IPS-NIHi7 (cell line): ENCODE measurements around the gene TRIM65.

Experiments
- DNase-seq: peaks from one replicate; pipeline ENCODE4 v3.0.0; 2012; ENCODE audit warnings: mixed read lengths; ENCODE audit errors: extremely low spot score

TRIM65 gene, protein sequence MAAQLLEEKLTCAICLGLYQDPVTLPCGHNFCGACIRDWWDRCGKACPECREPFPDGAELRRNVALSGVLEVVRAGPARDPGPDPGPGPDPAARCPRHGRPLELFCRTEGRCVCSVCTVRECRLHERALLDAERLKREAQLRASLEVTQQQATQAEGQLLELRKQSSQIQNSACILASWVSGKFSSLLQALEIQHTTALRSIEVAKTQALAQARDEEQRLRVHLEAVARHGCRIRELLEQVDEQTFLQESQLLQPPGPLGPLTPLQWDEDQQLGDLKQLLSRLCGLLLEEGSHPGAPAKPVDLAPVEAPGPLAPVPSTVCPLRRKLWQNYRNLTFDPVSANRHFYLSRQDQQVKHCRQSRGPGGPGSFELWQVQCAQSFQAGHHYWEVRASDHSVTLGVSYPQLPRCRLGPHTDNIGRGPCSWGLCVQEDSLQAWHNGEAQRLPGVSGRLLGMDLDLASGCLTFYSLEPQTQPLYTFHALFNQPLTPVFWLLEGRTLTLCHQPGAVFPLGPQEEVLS

DNA sequence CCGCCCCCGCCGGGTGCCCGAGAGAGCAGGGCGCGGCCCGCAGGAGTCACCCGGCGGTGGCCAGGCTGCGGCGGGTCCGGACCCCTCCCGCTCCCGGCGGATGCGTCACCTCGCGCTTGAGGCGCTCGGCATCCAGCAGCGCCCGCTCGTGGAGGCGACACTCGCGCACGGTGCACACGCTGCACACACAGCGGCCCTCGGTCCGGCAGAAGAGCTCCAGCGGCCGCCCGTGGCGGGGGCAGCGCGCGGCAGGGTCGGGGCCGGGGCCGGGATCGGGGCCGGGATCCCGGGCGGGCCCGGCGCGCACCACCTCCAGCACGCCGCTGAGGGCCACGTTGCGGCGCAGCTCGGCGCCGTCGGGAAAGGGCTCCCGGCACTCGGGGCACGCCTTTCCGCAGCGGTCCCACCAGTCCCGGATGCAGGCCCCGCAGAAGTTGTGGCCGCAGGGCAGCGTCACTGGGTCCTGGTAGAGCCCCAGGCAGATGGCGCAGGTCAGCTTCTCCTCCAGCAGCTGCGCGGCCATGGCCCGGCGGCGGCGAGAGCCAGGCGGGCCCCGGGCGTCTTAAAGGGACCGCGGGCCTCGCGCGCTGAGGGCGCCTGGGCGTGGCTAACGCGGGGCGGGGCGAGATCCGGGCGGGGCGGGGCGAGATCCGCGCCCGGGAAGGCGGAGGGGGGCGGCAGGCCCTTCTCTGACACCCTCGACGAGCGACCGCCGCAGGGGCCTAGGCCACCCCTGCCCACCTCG is at the start of gene TRIM65:
Gene TRIM65, minus strand, starts transcription at position 537 of the 745 bp plus-strand sequence. Its CDS starts 14 bp downstream, at position 523.
- DNase-seq: peak; percentile 92

DNA sequence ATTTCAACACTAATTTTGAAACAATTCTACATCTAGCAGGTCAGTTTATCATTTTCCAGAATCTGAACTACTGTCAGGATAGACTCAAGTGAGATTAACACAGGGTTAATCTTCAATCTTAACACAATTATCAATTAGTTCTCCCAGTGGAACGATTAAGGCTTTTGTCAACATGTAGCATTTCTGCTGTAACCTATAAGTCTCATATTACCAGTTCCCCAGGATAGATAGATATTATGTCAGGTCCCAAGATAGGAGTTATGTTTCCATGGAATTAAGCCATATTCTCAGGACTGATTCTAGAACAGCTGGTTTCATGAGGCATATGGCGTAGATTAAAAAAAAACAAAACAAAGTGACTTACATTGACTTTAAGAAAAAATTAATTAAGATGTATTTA is 48.5 kb upstream of the TRIM65 start:
- no peak for DNase-seq

DNA sequence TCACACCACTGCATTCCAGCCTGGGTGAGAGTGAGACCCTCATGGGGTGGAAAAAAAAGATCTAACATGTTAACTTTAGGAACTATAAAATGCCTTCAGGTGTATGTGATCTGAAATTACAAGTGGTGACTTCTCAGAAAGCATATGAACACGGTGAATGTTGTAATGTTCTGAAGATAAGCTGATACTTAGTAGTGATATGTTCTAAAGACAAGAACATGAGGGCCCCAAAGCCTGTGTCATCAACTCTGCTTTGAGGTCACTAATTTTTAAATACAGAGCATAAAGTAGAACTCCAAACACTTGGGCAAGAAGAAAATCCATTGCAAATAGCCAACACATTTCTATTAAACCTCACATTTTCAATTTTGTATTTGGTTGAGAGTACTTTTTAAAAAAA is 46.7 kb upstream of the TRIM65 start:
- DNase-seq: no peak

DNA sequence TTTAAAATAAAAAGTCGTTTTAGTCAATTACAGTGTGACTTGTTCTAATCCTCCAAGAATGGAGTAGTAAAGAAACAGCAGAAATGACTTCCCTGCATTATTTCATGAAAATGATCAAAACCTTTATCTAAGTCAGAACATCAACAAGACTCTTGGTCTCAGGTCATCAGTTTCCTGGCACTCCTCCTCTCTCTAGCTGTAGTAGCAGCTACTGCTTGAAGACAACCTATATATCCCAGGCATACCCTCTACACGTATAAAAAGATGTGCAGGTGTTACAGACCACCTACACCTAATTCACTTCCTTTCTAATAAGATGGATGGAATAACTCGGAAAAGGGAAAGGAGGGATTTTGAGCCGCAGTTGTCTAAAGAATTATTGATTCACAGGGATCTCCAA is 45.7 kb upstream of the TRIM65 start:
- DNase-seq: no peak

DNA sequence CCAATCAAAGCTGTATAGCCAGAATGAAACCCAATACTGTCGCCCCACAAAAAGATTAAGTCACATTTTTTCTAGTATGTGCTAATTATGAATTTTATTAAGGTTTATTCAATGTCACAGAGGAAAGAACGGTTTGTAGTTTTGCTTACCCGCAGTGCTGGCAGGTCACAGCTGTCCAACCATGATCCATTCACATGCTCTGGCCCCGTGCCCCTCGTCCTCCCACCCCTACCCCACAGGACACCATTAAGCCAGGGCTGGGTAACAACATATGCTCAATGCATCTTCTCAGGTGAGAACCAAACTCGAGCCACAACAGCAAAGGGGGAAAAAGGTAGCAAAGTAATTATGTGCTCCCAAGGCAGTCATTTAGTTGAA is 44.7 kb upstream of the TRIM65 start:
- DNase-seq: no peak

DNA sequence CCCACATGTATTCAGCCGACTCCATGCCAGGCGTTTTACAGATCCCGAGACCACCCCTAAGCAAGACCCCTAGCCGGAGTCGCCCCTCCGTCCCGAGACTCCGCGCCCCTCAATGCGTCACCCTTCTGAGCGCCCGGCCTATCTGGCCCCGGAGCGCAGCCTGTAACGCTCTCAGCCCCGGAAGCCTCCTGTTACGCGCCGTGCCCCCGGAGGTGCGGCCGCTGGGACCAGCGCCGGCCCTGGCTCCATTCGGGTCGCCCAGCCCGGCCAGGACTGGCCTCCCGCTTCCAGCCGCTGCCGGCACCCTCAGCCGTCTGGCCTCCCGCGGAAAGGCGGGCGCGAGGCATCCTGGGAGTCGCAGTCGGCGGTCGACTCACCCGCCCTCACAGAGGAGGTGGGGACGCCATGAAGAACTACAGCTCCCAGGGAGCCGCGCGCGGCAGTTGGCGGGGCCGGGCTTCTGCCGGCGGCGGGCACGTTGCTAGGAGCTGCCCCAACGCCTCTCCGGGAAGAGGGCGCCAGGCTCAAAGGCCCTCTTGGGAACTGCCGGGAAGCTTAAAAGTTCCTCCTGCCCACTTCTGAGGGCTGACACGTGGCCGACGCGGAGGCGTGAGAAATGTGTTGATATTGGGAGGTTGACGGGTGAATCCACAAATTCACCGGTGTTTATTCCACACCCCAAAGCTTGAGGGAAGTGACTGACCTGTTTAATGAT is 44.1 kb upstream of the TRIM65 start, which contains the start of gene FBF1:
Gene FBF1, minus strand, starts transcription at position 316 of the 715 bp plus-strand sequence. CDS start 2,893 bp downstream, outside the sequence.
- peak; percentile 100 for DNase-seq

DNA sequence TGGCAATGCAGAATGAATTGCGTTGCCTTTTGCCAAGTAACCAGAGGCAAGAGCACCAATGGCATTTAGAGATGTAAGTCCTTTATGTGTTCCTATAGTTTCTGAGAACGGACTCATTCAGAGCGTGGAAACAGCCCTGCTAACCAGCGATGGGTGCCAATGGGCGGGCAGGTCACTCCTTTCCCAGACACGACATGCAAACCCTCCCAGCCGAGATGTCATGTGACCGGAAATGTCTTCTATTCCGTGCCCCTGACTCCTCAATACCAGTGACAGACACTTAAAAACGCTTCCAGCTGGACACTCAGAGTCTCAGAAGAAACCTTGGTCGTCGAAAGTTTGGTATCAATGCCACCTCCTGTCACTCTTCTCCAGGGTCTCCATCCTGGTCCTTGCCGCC is 40.9 kb upstream of the TRIM65 start:
- no peak for DNase-seq

DNA sequence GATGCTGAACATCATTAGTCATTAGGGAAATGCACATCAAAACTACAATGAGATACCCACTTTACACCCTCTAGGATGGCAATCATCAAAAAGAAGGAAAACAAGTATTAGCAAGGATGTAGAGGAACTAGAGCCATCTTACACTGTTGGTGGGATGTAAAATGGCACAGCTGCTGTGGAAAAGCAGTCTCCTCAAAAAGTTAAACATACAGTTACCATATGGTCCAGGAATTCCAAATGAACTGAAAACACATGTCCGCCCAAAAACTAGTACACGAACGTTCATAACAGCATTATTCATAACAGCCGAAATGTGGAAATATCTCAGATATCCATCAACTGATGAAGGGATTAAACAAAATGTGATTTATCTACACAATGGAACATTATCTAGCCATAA is 37.1 kb upstream of the TRIM65 start:
- DNase-seq: no peak

DNA sequence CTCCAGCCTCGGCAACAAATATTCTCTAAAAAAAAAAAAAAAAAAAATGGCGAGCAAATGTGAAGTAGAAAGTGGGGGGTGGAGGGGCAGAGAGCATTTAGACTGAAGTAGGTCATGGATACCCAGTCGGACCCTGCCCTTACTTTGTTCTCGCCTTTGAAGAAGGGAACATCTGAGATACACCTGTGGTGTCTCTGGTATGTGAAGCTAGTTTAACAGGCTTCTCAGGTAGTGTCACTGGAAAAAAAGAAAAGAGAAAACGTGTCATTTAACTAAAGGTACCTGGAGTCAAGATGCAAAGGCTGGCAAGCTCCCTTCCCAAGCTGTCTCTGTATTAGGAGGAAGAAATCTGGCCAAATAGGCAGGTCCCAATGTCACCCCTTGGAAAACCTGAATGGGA is 36.1 kb upstream of the TRIM65 start:
- no peak for DNase-seq

DNA sequence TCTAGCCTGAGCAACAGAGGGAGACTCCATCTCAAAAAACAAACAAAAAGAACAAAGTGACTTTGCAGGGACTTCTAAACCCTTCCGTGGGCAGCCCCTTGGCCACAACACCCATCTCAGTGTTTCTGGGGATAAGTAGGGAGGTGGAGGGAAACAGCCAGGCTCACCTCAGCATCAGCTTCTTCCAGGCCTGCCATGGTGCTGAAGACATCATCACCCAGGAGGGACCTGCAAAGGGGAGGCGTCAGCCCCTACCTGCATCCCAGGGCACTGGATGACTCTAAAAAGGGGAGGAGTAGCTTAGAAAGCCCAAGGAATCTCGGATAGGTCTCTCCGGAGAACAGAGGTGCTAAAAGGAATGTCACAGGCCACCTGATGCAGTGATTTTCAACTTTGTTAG is 34.3 kb upstream of the TRIM65 start:
- no peak for DNase-seq

DNA sequence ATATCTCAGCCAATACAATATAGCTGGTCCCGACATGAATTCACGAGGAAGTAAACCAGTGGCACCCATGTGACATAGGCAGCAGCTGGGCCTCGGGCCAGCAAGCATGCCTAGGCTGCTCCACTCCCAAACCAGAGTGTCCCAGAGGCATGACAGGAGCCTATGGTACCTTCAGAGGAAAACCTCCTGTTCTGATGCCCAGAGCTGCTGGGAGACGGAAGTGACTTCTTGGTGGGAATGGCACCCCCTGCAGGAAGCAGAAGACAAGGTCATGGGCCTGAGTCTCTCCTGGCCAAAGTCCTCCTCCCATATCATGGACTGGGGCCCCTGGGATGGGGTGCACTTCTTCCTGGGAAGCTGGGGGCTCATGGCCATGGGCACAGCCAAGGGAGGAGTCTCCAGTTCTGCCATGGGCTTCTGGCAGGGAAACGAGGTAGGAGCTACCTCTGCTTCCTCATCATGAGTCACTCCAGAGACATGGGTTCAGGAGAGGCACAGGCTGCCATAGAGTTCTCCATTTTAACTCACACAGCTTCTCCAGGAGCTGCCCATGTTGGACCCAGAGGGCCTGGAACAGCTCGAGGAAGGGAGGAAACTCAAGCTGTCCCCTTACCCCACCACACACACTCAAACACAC is 30.7 kb upstream of the TRIM65 start:
- DNase-seq: peak; percentile 90

DNA sequence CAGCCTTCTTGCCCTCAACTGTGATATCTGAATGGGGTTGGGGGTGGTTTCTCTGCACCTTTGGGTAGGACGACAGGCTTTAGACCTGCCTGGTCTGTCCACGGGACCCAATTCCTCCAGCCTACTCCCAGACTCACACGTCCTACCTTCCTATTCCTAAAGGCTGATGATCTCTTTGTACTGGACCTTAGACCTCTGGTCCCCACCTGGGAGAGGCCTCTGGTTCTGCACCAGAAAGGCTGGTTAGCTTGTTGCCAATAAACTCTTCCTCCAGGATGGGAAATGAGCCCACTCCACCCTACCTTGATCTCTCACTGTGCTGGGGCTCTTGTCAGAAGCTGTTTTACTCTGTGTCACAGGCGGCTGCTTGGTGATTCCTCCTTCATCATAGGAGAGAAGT is 29.7 kb upstream of the TRIM65 start:
- no peak for DNase-seq

DNA sequence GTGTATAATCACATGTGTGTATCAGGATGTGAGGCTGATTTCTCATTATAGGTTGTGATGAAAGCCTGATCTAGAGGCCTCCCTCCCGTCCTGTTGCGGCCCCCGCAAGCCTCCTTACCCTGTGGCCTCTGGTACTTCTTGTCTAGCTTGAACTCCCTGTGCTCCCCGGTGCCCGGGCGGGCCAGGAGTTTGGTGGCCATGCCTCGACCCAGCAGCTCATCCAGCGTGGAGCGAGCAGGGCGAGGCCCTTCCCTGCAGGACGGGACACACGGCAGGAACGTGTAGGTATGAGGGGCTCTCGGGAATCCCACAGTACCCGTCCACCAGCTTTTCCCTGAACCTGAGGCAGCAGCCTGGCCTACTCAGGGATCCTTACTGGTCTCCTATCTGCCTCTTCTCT is 29.2 kb upstream of the TRIM65 start:
- DNase-seq: no peak

DNA sequence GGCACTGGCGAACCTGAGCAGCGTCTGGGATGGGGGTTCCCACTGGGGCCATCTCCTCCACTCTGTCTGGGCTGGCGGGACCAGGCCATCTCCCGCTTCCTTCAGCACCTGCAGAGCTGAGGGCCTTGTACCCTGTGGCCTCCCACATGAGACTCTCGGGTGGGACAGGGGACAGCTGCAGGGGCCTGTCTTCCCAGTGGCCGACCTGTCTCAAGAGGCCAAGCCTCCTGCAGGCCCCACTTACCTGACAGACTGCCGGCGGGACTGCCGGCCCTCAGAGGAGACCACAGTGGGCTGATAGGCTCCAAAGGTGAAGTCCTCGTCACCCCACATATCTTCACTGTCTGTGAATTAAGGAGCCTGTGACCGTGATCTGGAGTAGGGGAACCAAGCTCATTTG is 28.4 kb upstream of the TRIM65 start:
- DNase-seq: no peak

DNA sequence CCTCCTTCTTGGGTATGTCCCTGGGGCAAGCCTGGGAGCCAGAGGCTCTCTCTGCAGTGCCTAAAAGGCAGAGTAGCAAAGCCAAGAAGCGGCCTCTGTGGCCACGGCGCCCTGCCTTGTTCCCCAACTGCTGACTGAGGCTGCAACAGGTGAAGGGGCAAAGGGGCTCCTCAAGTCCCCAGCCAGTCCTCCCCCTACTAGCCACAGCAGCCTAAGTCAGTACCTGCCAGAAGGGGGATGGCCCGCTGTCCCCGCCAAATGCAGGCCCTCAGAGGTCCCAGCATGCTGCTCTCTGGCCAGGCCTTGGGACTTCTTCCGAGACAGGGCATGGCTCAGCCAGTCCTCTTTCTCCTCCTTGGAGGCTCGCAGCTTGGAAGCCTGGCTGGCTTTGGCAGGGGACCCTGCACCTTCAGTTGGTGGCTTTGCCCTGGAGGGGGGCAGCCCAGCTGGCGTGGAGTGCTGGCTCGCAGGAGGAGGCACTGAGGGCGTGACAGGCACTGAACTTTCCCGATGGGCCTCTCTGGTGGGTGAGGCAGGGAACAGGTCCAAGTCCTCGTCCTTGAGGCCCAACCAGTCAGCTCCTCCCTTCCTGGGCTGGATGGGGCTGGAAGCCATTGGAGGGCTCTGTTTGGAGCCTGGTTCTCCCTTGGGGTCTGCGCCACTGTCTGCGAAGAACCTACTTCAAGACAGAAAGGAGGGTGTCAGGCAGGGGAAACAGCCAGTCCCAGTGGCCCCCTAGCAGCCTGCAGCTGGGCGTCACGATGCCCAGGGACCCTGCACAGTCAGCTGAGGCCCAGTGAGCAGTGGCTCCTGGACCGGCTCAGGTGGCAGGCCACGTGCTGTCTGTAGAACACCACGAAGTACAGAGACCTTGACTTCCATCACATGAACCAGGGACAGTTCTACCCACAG is 26.5 kb upstream of the TRIM65 start:
- no peak for DNase-seq

DNA sequence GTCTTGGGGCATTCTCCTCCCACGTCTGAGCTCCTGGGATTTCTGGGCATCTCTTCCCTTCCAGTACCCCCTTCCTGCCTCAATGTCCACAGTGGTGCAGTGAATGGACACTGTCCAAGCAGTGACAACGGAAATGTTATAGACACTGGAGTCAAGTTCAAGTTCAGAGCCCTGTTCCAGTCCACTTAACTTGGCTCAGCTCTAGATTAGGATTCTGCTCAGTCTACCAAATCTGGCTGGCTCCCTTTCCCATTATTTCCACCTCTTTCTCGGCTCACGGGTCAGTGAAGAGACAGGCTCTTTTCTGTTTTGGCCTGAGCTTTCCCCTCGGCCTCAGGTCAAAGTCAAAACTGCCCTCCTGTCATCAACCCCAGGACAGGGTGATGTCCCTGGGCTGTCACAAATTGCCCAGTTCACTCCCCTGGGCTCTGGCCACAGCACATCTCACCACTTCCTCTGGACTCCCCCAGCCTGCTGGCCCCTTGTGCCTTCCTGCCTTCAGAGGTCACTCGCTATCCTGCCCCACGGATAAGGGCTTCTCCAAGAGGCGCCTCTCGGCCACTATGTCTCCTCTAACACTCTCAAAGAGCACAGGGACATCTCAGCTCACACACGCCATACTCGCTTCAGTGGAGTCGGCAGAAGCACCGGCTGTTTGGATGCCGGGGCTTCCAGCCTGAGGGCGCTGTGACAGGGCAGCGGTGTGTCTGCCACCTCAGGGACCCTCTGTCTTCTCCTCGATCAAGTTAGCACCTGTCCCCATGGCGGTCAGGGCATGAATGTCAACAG is 25.6 kb upstream of the TRIM65 start:
- no peak for DNase-seq

DNA sequence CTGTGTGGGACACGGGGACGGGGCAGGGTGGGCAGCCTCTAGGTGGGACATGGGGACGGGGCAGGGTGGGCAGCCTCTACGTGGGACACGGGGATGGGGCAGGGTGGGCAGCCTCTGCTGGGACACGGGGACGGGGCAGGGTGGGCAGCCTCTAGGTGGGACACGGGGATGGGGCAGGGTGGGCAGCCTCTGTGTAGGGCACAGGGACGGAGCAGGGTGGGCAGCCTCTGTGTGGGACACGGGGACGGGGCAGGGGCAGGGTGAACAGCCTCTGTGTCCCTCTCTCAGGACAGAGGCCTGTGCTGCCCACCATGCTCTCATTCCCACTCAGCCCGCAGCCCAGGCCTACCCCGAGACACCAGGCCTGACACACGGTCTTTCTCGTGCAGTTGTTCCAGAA is 24.8 kb upstream of the TRIM65 start:
- no peak for DNase-seq

DNA sequence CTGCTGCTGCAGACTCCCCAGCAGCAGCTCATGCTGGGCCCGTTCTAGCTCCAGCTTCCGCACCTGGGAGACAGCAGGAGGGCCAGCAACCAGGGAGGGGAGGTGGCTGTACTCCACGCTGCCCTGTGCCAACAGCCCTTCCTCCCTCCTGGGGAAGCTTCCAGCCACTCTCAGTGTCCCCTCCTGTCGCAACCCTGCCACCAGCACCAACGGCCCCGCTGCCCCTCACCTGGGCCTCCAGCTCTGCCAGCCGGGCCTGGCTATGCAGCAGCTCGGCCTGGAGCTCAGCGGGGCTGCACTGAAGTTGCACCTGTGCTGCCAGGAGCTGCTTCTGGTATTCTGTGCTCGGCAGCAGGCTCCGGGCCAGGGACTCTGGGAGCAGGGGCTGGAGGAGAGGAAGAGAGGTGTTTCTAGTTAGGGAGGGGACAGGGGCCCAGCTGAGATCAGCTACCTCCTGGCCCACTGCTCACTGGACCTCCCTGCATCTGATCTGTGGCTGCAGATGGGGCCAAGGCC is 23.4 kb upstream of the TRIM65 start:
- DNase-seq: no peak

DNA sequence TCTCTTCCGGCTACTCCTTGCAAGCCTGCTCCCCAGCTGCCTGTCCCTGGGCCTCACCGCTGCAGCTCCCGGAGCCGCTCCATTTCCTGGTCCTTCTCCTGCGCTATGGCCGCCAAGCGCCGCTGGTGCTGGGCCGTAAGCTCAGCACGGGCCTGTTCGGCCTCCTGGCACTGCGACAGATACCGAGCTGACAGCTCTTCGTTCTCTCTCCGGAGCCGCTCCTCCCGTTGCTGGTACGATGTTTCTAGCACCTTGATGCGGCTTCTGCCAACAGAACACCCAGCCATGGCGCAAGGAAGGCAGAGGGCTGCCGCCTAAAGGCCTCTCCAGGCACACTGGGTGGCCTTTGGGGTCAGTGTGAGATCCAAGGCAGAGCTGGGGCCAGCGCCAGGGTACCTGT is 22.9 kb upstream of the TRIM65 start:
- no peak for DNase-seq
